Measurements from ENCODE around the gene CD163L1. TPM values are rescaled to one million over a fixed set of nuclear protein-coding genes. Genes with fewer than 3 reads are reported as not detected.
A peak's percentile ranks its signal among the peaks of the same experiment; 100 is the strongest.

Gene CD163L1
- total RNA-seq, 4 donors from 2014 or later = 2.6 to 8.4 (median 5.6) TPM

DNA sequence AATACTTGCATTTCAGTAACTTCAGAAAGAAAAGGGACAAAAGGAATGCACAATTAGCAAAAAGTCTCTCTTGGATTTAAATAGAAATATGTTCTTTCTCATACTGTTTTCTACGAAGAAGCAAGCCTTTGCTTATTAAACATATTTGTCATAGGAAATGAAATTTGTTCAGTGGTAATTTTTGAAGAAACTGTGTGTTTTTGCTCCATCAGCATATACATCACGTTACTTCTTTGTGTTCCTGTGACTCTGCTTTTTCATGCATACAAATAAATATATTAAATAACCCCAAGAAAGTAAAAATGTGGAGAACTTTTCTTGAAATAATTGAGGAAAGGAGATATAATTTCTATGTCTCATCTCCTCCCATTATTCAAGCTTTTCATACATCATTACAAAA lies 39.7 kb downstream of the CD163L1 start:
- TF ChIP-seq, protein P1, sequence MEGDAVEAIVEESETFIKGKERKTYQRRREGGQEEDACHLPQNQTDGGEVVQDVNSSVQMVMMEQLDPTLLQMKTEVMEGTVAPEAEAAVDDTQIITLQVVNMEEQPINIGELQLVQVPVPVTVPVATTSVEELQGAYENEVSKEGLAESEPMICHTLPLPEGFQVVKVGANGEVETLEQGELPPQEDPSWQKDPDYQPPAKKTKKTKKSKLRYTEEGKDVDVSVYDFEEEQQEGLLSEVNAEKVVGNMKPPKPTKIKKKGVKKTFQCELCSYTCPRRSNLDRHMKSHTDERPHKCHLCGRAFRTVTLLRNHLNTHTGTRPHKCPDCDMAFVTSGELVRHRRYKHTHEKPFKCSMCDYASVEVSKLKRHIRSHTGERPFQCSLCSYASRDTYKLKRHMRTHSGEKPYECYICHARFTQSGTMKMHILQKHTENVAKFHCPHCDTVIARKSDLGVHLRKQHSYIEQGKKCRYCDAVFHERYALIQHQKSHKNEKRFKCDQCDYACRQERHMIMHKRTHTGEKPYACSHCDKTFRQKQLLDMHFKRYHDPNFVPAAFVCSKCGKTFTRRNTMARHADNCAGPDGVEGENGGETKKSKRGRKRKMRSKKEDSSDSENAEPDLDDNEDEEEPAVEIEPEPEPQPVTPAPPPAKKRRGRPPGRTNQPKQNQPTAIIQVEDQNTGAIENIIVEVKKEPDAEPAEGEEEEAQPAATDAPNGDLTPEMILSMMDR (IDR thresholded peaks at IDR 0.05) = no peak
- ATAC-seq (ENCODE audit: low FRiP score) (no peak), DNase-seq (ENCODE audit: low spot score) (no peak)

DNA sequence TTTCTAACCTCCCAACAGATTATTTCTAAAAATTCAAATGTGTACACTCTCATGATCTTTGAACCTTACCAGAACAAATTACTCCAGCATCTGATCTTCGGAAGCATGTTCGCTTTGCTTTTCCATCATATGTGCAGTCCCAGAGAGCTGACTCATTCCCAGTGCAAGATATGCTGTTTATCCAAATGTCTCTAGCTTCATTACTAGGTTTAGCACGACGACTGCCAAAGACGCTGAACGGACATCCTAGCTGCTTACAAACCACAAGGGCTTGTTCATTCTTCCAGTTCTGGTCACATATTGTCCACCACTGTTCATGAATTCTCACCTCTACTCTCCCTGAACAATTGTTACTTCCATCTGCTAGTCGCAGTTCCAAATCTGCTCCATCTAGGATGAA lies 40.5 kb downstream of the CD163L1 start:
- DNase-seq (ENCODE audit: low spot score) = no peak
- TF ChIP-seq, protein P1 (IDR thresholded peaks at IDR 0.05) = no peak
- no peak for ATAC-seq (ENCODE audit: low FRiP score)

DNA sequence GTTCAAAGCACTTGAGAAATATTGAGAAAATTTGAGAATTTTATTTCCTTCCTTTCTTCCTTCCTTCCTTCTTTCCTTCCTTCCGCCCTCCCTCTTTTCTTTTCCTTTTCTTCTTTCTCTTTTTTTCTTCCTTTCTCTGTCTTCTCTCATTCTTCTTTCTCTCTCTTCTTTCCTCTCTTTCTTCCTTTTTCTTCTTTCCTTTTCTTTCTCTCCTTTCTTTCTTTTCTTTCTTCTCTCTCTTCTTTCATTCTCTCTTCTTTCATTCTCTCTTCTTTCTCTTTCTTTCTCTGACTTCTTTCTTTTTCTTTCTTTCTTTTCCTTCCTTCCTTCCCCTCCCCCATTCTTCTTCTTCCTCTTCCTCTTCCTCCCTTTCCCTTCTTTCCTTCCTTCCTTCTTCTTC lies 44.9 kb downstream of the CD163L1 start:
- TF ChIP-seq, protein P1 (IDR thresholded peaks at IDR 0.05) = no peak
- no peak for ATAC-seq (ENCODE audit: low FRiP score)
- DNase-seq (ENCODE audit: low spot score) = no peak

DNA sequence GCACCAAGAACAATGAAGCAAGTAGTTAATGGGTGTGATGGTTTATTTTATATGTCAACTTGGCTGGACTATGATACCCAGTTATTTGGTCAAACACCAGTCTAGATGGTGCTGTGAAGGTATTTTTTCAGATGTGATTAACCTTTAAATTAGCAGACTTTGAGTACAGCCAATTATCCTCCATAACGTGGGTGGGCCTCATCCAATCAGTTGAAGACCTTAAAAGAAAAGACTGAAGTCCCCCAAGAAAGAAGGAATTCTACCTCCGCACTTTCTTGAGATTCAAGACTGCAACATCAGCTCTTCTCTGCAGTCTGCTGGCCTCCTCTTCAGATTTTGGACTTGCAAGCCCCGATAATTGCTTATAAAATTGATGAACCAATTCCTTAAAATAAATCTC lies 47.5 kb downstream of the CD163L1 start:
- DNase-seq (ENCODE audit: low spot score) (no peak), ATAC-seq (ENCODE audit: low FRiP score) (no peak)
- TF ChIP-seq, protein P1 (IDR thresholded peaks at IDR 0.05) = no peak

DNA sequence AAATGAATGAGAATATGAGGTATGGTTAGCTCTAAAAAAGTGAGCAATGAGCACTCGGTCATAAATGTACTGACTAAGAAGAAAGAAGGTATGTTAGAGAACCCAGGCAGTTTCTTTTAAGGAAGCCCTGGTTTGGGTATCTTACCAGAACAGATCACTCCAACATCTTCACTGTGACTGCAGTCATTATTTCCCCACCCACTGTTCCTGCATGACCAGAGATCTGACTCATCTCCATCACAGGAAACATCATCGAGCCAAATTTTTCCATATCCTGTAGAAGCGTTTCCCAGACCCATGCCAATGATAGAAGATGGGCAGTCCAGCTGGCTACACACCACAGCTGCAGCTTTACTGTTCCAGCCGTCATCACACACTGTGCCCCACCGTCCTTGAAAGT lies 48.0 kb downstream of the CD163L1 start:
- DNase-seq (ENCODE audit: low spot score) = no peak
- TF ChIP-seq, protein P1 (IDR thresholded peaks at IDR 0.05) = no peak

DNA sequence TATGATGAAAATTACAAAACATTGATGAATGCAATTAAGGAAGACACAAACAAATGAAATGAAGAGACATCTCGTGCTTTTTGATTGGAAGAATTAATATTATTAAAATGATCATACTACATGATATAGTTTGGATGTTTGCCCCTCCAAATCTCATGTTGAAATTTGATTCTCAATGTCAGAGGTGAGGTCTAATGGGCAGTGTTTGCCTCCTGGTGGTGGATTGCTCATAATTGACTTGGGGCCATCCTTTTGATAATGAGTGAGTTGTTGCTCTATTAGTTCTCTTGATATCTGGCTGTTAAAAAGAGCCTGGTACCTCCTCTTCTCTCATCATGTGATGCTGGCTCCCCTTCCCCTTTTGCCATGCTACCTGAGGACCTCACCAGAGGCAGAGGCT lies 56.7 kb downstream of the CD163L1 start:
- no peak for ATAC-seq (ENCODE audit: low FRiP score)
- no peak for DNase-seq (ENCODE audit: low spot score)
- TF ChIP-seq, protein P1 (IDR thresholded peaks at IDR 0.05) = no peak

More for the DNA sequence above, 48.0 kb downstream of the CD163L1 start:
- ATAC-seq (ENCODE audit: low FRiP score) = no peak

DNA sequence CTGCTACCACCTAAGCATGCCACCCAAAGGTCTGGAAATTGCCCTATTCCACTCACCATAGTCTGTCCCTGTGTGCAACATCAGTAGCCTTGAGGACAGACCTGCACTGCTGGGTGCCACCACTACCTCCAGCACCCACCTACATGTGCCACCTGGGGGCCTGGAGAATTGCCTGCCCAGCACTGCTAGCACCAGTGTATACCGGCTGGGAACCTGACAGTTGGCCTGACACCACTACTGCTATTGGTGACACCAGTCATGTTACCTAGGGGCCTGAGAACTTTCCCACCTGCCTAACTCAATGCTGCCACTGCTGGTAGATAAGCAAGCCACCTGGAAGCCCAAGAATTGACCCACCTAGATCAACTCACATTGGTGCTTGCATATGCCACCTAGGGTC lies 60.8 kb downstream of the CD163L1 start:
- DNase-seq (ENCODE audit: low spot score) (no peak), ATAC-seq (ENCODE audit: low FRiP score) (peak; percentile 28)
- TF ChIP-seq, protein P1 (IDR thresholded peaks at IDR 0.05) = no peak

Measured in omental fat pad (tissue), 4 donors.